ENCODE data around the gene LRP3. TPM values are rescaled to one million over a fixed set of nuclear protein-coding genes. Genes with fewer than 3 reads are reported as not detected.
"Not testable (repeated sequence)": the region's sequence is repeated elsewhere in the genome, so short reads cannot be mapped to it uniquely, and the experiment has no call there.

LRP3 gene
- total RNA-seq, 2 donors from 2014 or later: not detected

- no peak overlapping the region for H3K4me3 Mint-ChIP-seq
- no peaks in the 10 kb centered on the region for H3K36me3 Mint-ChIP-seq (ENCODE audit: low read depth)
- H3K27ac Mint-ChIP-seq: peak overlapping the region; percentile 78
- no peaks in the 10 kb centered on the region for H3K9me3 Mint-ChIP-seq
- ATAC-seq (replicated peaks): no peak
- H3K27me3 Mint-ChIP-seq: no peaks in the 10 kb centered on the region
- no peaks in the 10 kb centered on the region for H3K4me1 Mint-ChIP-seq
Measured at GRCh38 chr19:33214596-33214995, 20.5 kb downstream of the LRP3 start.

GRCh38 chr19:33215438-33216197, 21.5 kb downstream of the LRP3 start:
- H3K27ac Mint-ChIP-seq: no peak overlapping the region
- peaks cover 5% of the 10 kb centered on the region for H3K27me3 Mint-ChIP-seq
- H3K4me3 Mint-ChIP-seq: no peak overlapping the region
- H3K9me3 Mint-ChIP-seq: no peaks in the 10 kb centered on the region
- no peaks in the 10 kb centered on the region for H3K4me1 Mint-ChIP-seq
- H3K36me3 Mint-ChIP-seq (ENCODE audit: low read depth): no peaks in the 10 kb centered on the region
- no peak for ATAC-seq (replicated peaks)

- Mint-ChIP-seq H3K27ac (no peak overlapping the region), H3K36me3 (ENCODE audit: low read depth) (no peaks in the 10 kb centered on the region)
Measured at GRCh38 chr19:33216198-33216830, 22.2 kb downstream of the LRP3 start.

GRCh38 chr19:33217881-33218280, 23.8 kb downstream of the LRP3 start:
- no peak for ATAC-seq (replicated peaks)
- H3K4me1 Mint-ChIP-seq: peaks cover 3% of the 10 kb centered on the region
- H3K27ac Mint-ChIP-seq: no peak overlapping the region
- no peak overlapping the region for H3K4me3 Mint-ChIP-seq
- H3K36me3 Mint-ChIP-seq (ENCODE audit: low read depth): no peaks in the 10 kb centered on the region
- H3K9me3 Mint-ChIP-seq: no peaks in the 10 kb centered on the region
- peaks cover 17% of the 10 kb centered on the region for H3K27me3 Mint-ChIP-seq

More at GRCh38 chr19:33216198-33216830, 22.2 kb downstream of the LRP3 start:
- ATAC-seq (replicated peaks): no peak
- H3K4me1 Mint-ChIP-seq: peaks cover 3% of the 10 kb centered on the region
- H3K4me3 Mint-ChIP-seq: no peak overlapping the region
- H3K27me3 Mint-ChIP-seq: peaks cover 12% of the 10 kb centered on the region
- no peaks in the 10 kb centered on the region for H3K9me3 Mint-ChIP-seq

GRCh38 chr19:33219261-33219815, 25.2 kb downstream of the LRP3 start:
- H3K36me3 Mint-ChIP-seq (ENCODE audit: low read depth): no peaks in the 10 kb centered on the region
- ATAC-seq (replicated peaks): no peak
- H3K4me3 Mint-ChIP-seq: no peak overlapping the region

GRCh38 chr19:33220115-33220514, 26.0 kb downstream of the LRP3 start:
- no peak for ATAC-seq (replicated peaks)
- Mint-ChIP-seq H3K4me1 (peaks cover 3% of the 10 kb centered on the region), H3K27ac (no peak overlapping the region), H3K4me3 (no peak overlapping the region), H3K9me3 (no peaks in the 10 kb centered on the region), H3K36me3 (ENCODE audit: low read depth) (no peaks in the 10 kb centered on the region), H3K27me3 (peaks cover 29% of the 10 kb centered on the region)

More at GRCh38 chr19:33219261-33219815, 25.2 kb downstream of the LRP3 start:
- Mint-ChIP-seq H3K27ac (no peak overlapping the region), H3K27me3 (peaks cover 24% of the 10 kb centered on the region), H3K9me3 (no peaks in the 10 kb centered on the region), H3K4me1 (peaks cover 3% of the 10 kb centered on the region)

GRCh38 chr19:33220735-33221134, 26.6 kb downstream of the LRP3 start:
- no peak overlapping the region for H3K27ac Mint-ChIP-seq
- ATAC-seq (replicated peaks): no peak
- H3K4me3 Mint-ChIP-seq: no peak overlapping the region
- H3K36me3 Mint-ChIP-seq (ENCODE audit: low read depth): no peaks in the 10 kb centered on the region
- H3K4me1 Mint-ChIP-seq: peaks cover 3% of the 10 kb centered on the region
- H3K9me3 Mint-ChIP-seq: no peaks in the 10 kb centered on the region
- peaks cover 29% of the 10 kb centered on the region for H3K27me3 Mint-ChIP-seq

- no peak for ATAC-seq (replicated peaks)
- Mint-ChIP-seq H3K27me3 (peaks cover 36% of the 10 kb centered on the region), H3K36me3 (ENCODE audit: low read depth) (no peaks in the 10 kb centered on the region), H3K4me1 (peaks cover 3% of the 10 kb centered on the region), H3K9me3 (no peaks in the 10 kb centered on the region), H3K27ac (no peak overlapping the region), H3K4me3 (no peak overlapping the region)
Measured at GRCh38 chr19:33221638-33222037, 27.5 kb downstream of the LRP3 start.

- H3K36me3 Mint-ChIP-seq (ENCODE audit: low read depth); H3K27ac Mint-ChIP-seq; H3K9me3 Mint-ChIP-seq; H3K4me1 Mint-ChIP-seq; H3K4me3 Mint-ChIP-seq; ATAC-seq (replicated peaks): not testable (repeated sequence)
- H3K27me3 Mint-ChIP-seq: peaks cover 40% of the 10 kb centered on the region
Measured at GRCh38 chr19:33222255-33222654, 28.1 kb downstream of the LRP3 start.

GRCh38 chr19:33224694-33225457, 30.7 kb downstream of the LRP3 start:
- H3K36me3 Mint-ChIP-seq (ENCODE audit: low read depth): peaks cover 5% of the 10 kb centered on the region
- peaks cover 3% of the 10 kb centered on the region for H3K4me1 Mint-ChIP-seq
- H3K27ac Mint-ChIP-seq: no peak overlapping the region
- ATAC-seq (replicated peaks): no peak
- no peak overlapping the region for H3K4me3 Mint-ChIP-seq
- H3K9me3 Mint-ChIP-seq: peaks cover 5% of the 10 kb centered on the region
- H3K27me3 Mint-ChIP-seq: peaks cover 58% of the 10 kb centered on the region

GRCh38 chr19:33225458-33225926, 31.4 kb downstream of the LRP3 start, which contains the start of gene SLC7A10:
Gene SLC7A10, minus strand, starts transcription at chr19:33225850. Its CDS starts 147 bp downstream, at chr19:33225703.
- peaks cover 3% of the 10 kb centered on the region for H3K4me1 Mint-ChIP-seq
- peaks cover 5% of the 10 kb centered on the region for H3K9me3 Mint-ChIP-seq
- H3K36me3 Mint-ChIP-seq (ENCODE audit: low read depth): peaks cover 5% of the 10 kb centered on the region
- peaks cover 57% of the 10 kb centered on the region for H3K27me3 Mint-ChIP-seq
- peak within 1 kb of the TSS; percentile 50 for H3K4me3 Mint-ChIP-seq
- no peak within 1 kb of the TSS for H3K27ac Mint-ChIP-seq
- ATAC-seq (replicated peaks): no peak

- Mint-ChIP-seq H3K4me1 (no peaks in the 10 kb centered on the region), H3K4me3 (peak overlapping the region; percentile 50), H3K9me3 (peaks cover 5% of the 10 kb centered on the region), H3K27ac (no peak overlapping the region), H3K36me3 (ENCODE audit: low read depth) (peaks cover 5% of the 10 kb centered on the region), H3K27me3 (peaks cover 53% of the 10 kb centered on the region)
- peak; percentile 47 for ATAC-seq (replicated peaks)
Measured at GRCh38 chr19:33226550-33227241, 32.6 kb downstream of the LRP3 start.

GRCh38 chr19:33227242-33227650, 33.1 kb downstream of the LRP3 start:
- no peak for ATAC-seq (replicated peaks)
- Mint-ChIP-seq H3K27ac (no peak overlapping the region), H3K36me3 (ENCODE audit: low read depth) (peaks cover 5% of the 10 kb centered on the region), H3K9me3 (peaks cover 5% of the 10 kb centered on the region), H3K27me3 (peaks cover 53% of the 10 kb centered on the region), H3K4me1 (no peaks in the 10 kb centered on the region), H3K4me3 (peak overlapping the region; percentile 50)

Measured in activated T-helper 17 cell treated with anti-CD3 and anti-CD28 coated beads, Interleukin-2, amount 50 U/mL, for 72 hours (primary cell).